HepG2 (cell line): ENCODE results near the gene MRPL37. TPM values are rescaled to one million over a fixed set of nuclear protein-coding genes. Genes with fewer than 3 reads are reported as not detected.

Experiments used
- ASH2L ChIP-seq: fragments of 300-600, 200-600 bp; sonication (generic); IDR thresholded peaks from 2 replicates; pipeline ENCODE4 v1.7.0; 2017; ENCODE audit warnings: low read depth, mild to moderate bottlenecking, moderate library complexity, mixed read lengths, low read length; ENCODE audit not compliant: insufficient read length
- GATA4 ChIP-seq: sonication (generic); IDR thresholded peaks from 2 replicates; pipeline ENCODE4 v1.6.1; 2016; ENCODE audit warnings: antibody characterized with exemption, low read depth, borderline replicate concordance
- HNF1B ChIP-seq: sonication (generic); formaldehyde crosslinking; IDR thresholded peaks from 2 replicates; pipeline ENCODE4 v1.5.1; 2020; ENCODE audit warnings: mild to moderate bottlenecking, moderate library complexity, missing genetic modification reagents
- HNRNPH1 ChIP-seq: fragments of 200-400 bp; formaldehyde crosslinking; optimal IDR thresholded peaks from 2 replicates; pipeline ENCODE3; 2017; ENCODE audit warnings: mild to moderate bottlenecking, low read depth, low read length
- NAIF1 ChIP-seq: sonication (generic); formaldehyde crosslinking; IDR thresholded peaks from 2 replicates; pipeline ENCODE4 v1.5.0; 2020; ENCODE audit warnings: mild to moderate bottlenecking, missing genetic modification reagents, borderline replicate concordance
- PAX8 ChIP-seq: sonication (generic); formaldehyde crosslinking; IDR thresholded peaks from 2 replicates; pipeline ENCODE4 v1.8.0; 2022; ENCODE audit warnings: mild to moderate bottlenecking, missing genetic modification reagents, borderline replicate concordance
- SIX4 ChIP-seq: sonication (generic); formaldehyde crosslinking; IDR thresholded peaks from 2 replicates; pipeline ENCODE4 v1.4.0; 2020; ENCODE audit warnings: missing genetic modification reagents
- SP1 ChIP-seq, 2 experiments: fragments of 450-650 bp in 1 of 2; sonication (generic) in 1 of 2; formaldehyde crosslinking in 1 of 2; IDR thresholded peaks; 2 replicates each; pipeline versions ENCODE4 v1.4.0 to v1.6.1; 2016 to 2020; ENCODE audit warnings: missing genetic modification reagents in 1 of 2
- SRY ChIP-seq: sonication (generic); formaldehyde crosslinking; IDR thresholded peaks from 2 replicates; pipeline ENCODE4 v1.8.0; 2022; ENCODE audit warnings: mild to moderate bottlenecking, missing genetic modification reagents
- ZC3H4 ChIP-seq: sonication (generic); formaldehyde crosslinking; IDR thresholded peaks from 2 replicates; pipeline ENCODE4 v1.4.0; 2020; ENCODE audit warnings: missing genetic modification reagents, borderline replicate concordance
- ZMAT3 ChIP-seq: sonication (generic); formaldehyde crosslinking; conservative IDR thresholded peaks from 2 replicates; pipeline ENCODE4 v1.7.0; 2021; ENCODE audit warnings: missing genetic modification reagents
- ZNF124 ChIP-seq: sonication (generic); formaldehyde crosslinking; IDR thresholded peaks from 2 replicates; pipeline ENCODE4 v1.4.0; 2020; ENCODE audit warnings: missing genetic modification reagents
- ZNF350 ChIP-seq: sonication (generic); formaldehyde crosslinking; IDR thresholded peaks from 2 replicates; pipeline ENCODE4 v1.4.0; 2020; ENCODE audit warnings: mild to moderate bottlenecking, low read depth, missing genetic modification reagents, borderline replicate concordance
- ZNF432 ChIP-seq: sonication (generic); formaldehyde crosslinking; IDR thresholded peaks from 2 replicates; pipeline ENCODE4 v1.5.0; 2020; ENCODE audit warnings: missing genetic modification reagents, mild to moderate bottlenecking, borderline replicate concordance
- ZNF768 ChIP-seq: sonication (generic); formaldehyde crosslinking; IDR thresholded peaks from 2 replicates; pipeline ENCODE4 v1.4.0; 2020; ENCODE audit warnings: missing genetic modification reagents
- polyA plus RNA-seq, 8 experiments: library from polyadenylated mRNA; depleted of rRNA in 3 of 8; stranded (reverse) in 7 of 8; unstranded in 1 of 8; fragments of >200 nt; fragmentation: Illumina TruSeq in 4 of 8; extraction: Trizol in 4 of 8; gene quantifications; 2 replicates each; pipeline versions ENCODE4 v1.2.1 to v1.2.3, GENCODE V29; 2011 to 2016; ENCODE audit warnings: low read depth in 4 of 8, missing spikeins in 1 of 8, mixed read lengths in 1 of 8; ENCODE audit not compliant: insufficient read depth in 1 of 8
- total RNA-seq, 5 experiments: library from RNA; depleted of rRNA; stranded (reverse); fragments of >200 nt; fragmentation: Illumina TruSeq; extraction: Trizol; gene quantifications; 2 replicates each; pipeline ENCODE4 v1.2.3, GENCODE V29; 2016; ENCODE audit warnings: low read depth in 1 of 5
- TF ChIP-seq, protein P1 (sequence below): IDR thresholded peaks from 2 replicates; pipeline ENCODE4 v1.4.0; 2020; ENCODE audit warnings: mild to moderate bottlenecking, missing genetic modification reagents
- TF ChIP-seq, protein P2 (sequence below): sonication (generic); formaldehyde crosslinking; IDR thresholded peaks from 2 replicates; pipeline ENCODE4 v1.4.0; 2020; ENCODE audit warnings: mild to moderate bottlenecking, missing genetic modification reagents, borderline replicate concordance
- TF ChIP-seq, protein P3 (sequence below), 2 experiments: sonication (generic) in 1 of 2; formaldehyde crosslinking in 1 of 2; IDR thresholded peaks; 2 replicates each; pipeline versions ENCODE4 v1.4.0 to v1.6.1; 2018 to 2020; ENCODE audit warnings: missing genetic modification reagents in 2 of 2, borderline replicate concordance in 1 of 2, low read depth in 1 of 2, mild to moderate bottlenecking in 1 of 2, missing biosample characterization in 1 of 2

MRPL37 gene
- total and polyA plus RNA-seq, 2 of the 13 experiments (the other 11 are each of a cell fraction or from before 2014, with no cell fraction given) = 31.7 to 127 TPM

- peak; percentile 24; the same call in 1 of the 2 replicates for TF ChIP-seq ZNF768 (CRISPR knock-in tag)
- no peak for TF ChIP-seq SIX4
- TF ChIP-seq SP1 (IDR thresholded peaks at IDR 0.05) = no peak
- peak; percentile 51; the same call in 1 of the 2 replicates for TF ChIP-seq SP1 (CRISPR knock-in tag; IDR thresholded peaks at IDR 0.05)
- TF ChIP-seq ASH2L = peak; percentile 74
- TF ChIP-seq PAX8 = peak; percentile 4; the same call in 1 of the 2 replicates
- TF ChIP-seq, protein P1, sequence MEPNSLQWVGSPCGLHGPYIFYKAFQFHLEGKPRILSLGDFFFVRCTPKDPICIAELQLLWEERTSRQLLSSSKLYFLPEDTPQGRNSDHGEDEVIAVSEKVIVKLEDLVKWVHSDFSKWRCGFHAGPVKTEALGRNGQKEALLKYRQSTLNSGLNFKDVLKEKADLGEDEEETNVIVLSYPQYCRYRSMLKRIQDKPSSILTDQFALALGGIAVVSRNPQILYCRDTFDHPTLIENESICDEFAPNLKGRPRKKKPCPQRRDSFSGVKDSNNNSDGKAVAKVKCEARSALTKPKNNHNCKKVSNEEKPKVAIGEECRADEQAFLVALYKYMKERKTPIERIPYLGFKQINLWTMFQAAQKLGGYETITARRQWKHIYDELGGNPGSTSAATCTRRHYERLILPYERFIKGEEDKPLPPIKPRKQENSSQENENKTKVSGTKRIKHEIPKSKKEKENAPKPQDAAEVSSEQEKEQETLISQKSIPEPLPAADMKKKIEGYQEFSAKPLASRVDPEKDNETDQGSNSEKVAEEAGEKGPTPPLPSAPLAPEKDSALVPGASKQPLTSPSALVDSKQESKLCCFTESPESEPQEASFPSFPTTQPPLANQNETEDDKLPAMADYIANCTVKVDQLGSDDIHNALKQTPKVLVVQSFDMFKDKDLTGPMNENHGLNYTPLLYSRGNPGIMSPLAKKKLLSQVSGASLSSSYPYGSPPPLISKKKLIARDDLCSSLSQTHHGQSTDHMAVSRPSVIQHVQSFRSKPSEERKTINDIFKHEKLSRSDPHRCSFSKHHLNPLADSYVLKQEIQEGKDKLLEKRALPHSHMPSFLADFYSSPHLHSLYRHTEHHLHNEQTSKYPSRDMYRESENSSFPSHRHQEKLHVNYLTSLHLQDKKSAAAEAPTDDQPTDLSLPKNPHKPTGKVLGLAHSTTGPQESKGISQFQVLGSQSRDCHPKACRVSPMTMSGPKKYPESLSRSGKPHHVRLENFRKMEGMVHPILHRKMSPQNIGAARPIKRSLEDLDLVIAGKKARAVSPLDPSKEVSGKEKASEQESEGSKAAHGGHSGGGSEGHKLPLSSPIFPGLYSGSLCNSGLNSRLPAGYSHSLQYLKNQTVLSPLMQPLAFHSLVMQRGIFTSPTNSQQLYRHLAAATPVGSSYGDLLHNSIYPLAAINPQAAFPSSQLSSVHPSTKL (CRISPR knock-in tag) = peak; percentile 34; the same call in 1 of the 2 replicates
- no peak for TF ChIP-seq ZC3H4 (CRISPR knock-in tag)
- TF ChIP-seq SRY (CRISPR knock-in tag) = no peak
- TF ChIP-seq HNF1B (CRISPR knock-in tag) = no peak
- TF ChIP-seq, protein P2, sequence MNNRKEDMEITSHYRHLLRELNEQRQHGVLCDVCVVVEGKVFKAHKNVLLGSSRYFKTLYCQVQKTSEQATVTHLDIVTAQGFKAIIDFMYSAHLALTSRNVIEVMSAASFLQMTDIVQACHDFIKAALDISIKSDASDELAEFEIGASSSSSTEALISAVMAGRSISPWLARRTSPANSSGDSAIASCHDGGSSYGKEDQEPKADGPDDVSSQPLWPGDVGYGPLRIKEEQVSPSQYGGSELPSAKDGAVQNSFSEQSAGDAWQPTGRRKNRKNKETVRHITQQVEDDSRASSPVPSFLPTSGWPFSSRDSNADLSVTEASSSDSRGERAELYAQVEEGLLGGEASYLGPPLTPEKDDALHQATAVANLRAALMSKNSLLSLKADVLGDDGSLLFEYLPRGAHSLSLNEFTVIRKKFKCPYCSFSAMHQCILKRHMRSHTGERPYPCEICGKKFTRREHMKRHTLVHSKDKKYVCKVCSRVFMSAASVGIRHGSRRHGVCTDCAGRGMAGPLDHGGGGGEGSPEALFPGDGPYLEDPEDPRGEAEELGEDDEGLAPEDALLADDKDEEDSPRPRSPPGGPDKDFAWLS (CRISPR knock-in tag) = no peak
- TF ChIP-seq, protein P3, sequence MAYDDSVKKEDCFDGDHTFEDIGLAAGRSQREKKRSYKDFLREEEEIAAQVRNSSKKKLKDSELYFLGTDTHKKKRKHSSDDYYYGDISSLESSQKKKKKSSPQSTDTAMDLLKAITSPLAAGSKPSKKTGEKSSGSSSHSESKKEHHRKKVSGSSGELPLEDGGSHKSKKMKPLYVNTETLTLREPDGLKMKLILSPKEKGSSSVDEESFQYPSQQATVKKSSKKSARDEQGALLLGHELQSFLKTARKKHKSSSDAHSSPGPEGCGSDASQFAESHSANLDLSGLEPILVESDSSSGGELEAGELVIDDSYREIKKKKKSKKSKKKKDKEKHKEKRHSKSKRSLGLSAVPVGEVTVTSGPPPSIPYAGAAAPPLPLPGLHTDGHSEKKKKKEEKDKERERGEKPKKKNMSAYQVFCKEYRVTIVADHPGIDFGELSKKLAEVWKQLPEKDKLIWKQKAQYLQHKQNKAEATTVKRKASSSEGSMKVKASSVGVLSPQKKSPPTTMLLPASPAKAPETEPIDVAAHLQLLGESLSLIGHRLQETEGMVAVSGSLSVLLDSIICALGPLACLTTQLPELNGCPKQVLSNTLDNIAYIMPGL (CRISPR knock-in tag; IDR thresholded peaks at IDR 0.05; ENCODE audit: borderline replicate concordance in 1 of 2, low read depth in 1 of 2) = peak in 1 of 2 experiments; percentile 59; a peak in 2 of 4 replicates
- peak; percentile 77 for TF ChIP-seq ZNF350
- no peak for TF ChIP-seq ZNF124
- TF ChIP-seq NAIF1 = peak; percentile 53; the same call in 1 of the 2 replicates
- TF ChIP-seq GATA4 = 0 out of 2 replicates have a peak, but pooled peaks have one; percentile 9
- TF ChIP-seq ZMAT3 = no peak; the same call in 1 of the 2 replicates
- no peak for TF ChIP-seq HNRNPH1
- no peak for TF ChIP-seq ZNF432 (CRISPR knock-in tag)
These were observed at the start of gene MRPL37, which contains the start of gene CYB5RL (continued) for GRCh38 chr1:54199765-54200518.
